HL-60 (cell line): Measurements from ENCODE around the gene ABCG1.

Source experiments
- DNase-seq, 2 experiments: peaks; one replicate each; pipeline ENCODE4 v3.0.0-alpha.2; 2010 to 2020; ENCODE audit warnings: low read depth in 1 of 2, low spot score in 1 of 2
- H3K27ac ChIP-seq: fragments of 250-450 bp; sonication (Bioruptor Pico); replicated peaks from 2 replicates; pipeline ENCODE4 v1.5.1; 2020; ENCODE audit warnings: mild to moderate bottlenecking, moderate library complexity
- H3K27me3 ChIP-seq: fragments of 250-450 bp; sonication (Bioruptor Pico); 2 replicates; pipeline ENCODE4 v1.5.1; 2021; ENCODE audit warnings: mild to moderate bottlenecking, moderate library complexity; ENCODE audit not compliant: insufficient read depth, poor library complexity, severe bottlenecking
- H3K4me3 ChIP-seq: replicated peaks from 2 replicates; pipeline ENCODE4 v1.5.1; 2011; ENCODE audit warnings: mild to moderate bottlenecking, control low read depth, low read length; ENCODE audit not compliant: insufficient read depth
- CTCF ChIP-seq: IDR thresholded peaks from one replicate; pipeline ENCODE4 v1.5.1; 2011; ENCODE audit warnings: low read length, control low read depth, inconsistent platforms; ENCODE audit not compliant: insufficient read depth
- GABPA ChIP-seq: IDR thresholded peaks from 2 replicates; pipeline ENCODE4 v1.6.1; 2012; ENCODE audit warnings: low read depth
- POLR2AphosphoS5 ChIP-seq: IDR thresholded peaks from 2 replicates; pipeline ENCODE4 v1.6.1; 2012; ENCODE audit warnings: low read depth
- REST ChIP-seq: IDR thresholded peaks from 2 replicates; pipeline ENCODE4 v1.6.1; 2012; ENCODE audit warnings: low read depth; ENCODE audit not compliant: insufficient replicate concordance
- SPI1 ChIP-seq: IDR thresholded peaks from 2 replicates; pipeline ENCODE4 v1.6.1; 2012; ENCODE audit warnings: low read depth, mild to moderate bottlenecking, borderline replicate concordance

The ABCG1 gene

GRCh38 chr21:42242611-42243010 lies 23.7 kb downstream of the ABCG1 start:
- no peak overlapping the region for H3K4me3 ChIP-seq
- TF ChIP-seq POLR2AphosphoS5 (no peak), REST (no peak), SPI1 (no peak), GABPA (no peak), CTCF (no peak)
- no peak overlapping the region for H3K27ac ChIP-seq
- peaks cover 7% of the 10 kb centered on the region for H3K27me3 ChIP-seq
- DNase-seq, result no peak

DNA sequence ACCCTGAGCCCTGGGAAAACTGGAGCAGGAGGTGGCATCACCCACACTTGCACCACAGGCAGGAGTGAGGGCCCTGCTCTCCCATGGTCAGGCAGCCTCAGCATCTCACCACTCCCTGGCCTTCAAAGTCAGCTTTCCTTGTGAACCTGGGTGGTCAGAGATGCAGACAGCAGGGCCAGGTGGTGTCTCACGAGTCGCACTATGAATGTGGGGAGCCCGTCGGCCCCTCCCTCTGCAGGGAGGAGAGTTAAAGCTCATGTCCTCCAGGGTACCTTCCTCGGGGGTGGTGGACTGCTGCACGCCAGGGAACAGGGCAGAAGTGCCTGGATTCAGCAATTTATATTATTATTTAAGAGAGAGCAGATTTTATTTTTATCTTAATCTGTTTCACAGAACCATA lies 24.1 kb downstream of the ABCG1 start:
- Histone ChIP-seq H3K27ac (no peak overlapping the region), H3K27me3 (peaks cover 7% of the 10 kb centered on the region), H3K4me3 (no peak overlapping the region)
- TF ChIP-seq REST (no peak), CTCF (no peak), GABPA (no peak), POLR2AphosphoS5 (no peak), SPI1 (no peak)
- DNase-seq, result no peak

GRCh38 chr21:42245331-42246193 lies 26.6 kb downstream of the ABCG1 start:
- Histone ChIP-seq H3K4me3 (no peak overlapping the region), H3K27me3 (peaks cover 7% of the 10 kb centered on the region), H3K27ac (no peak overlapping the region)
- no peak for TF ChIP-seq REST
- no peak for TF ChIP-seq CTCF
- DNase-seq, result no peak
